OCI-LY7 (cell line): ENCODE measurements around the gene SERPINA12. TPM values are rescaled to one million over a fixed set of nuclear protein-coding genes. Genes with fewer than 3 reads are reported as not detected.

Experiments used
- BruUV-seq: library from RNA; stranded (reverse); fragments of 400-500 nt; replicated peaks from 2 replicates; lab custom pipeline; 2021; lab: Mats Ljungman, UMichigan
- CTCF ChIA-PET: fragments of 300-600 bp; sonication (Branson Sonifier 250); formaldehyde crosslinking; loops from one replicate; lab custom pipeline; 2022; ENCODE audit warnings: antibody characterized with exemption; ENCODE audit not compliant: unreplicated experiment; lab: Charles Lee
- POLR2A ChIA-PET: fragments of 300-600 bp; sonication (Branson Sonifier 250); formaldehyde crosslinking; loops from one replicate; lab custom pipeline; 2022; ENCODE audit warnings: antibody characterized with exemption; lab: Charles Lee
- DNase-seq: peaks from one replicate; pipeline ENCODE4 v3.0.0-alpha.2; 2015; ENCODE audit warnings: low spot score
- H2AFZ ChIP-seq: fragments of 200-600 bp; sonication (generic), shearing (Covaris generic); 2 replicates; pipeline ENCODE4 v1.6.1; 2014; ENCODE audit warnings: mild to moderate bottlenecking, antibody characterized with exemption, low read length, moderate library complexity
- H3K27ac ChIP-seq: fragments of 200-600 bp; sonication (generic); 2 replicates; pipeline ENCODE4 v1.5.1; 2014; ENCODE audit warnings: mixed run types, low read depth, mild to moderate bottlenecking, moderate library complexity, low read length, inconsistent platforms; ENCODE audit not compliant: poor library complexity, severe bottlenecking
- H3K36me3 ChIP-seq: fragments of 200-600 bp; sonication (generic); 2 replicates; pipeline ENCODE4 v1.6.1; 2014; ENCODE audit warnings: mild to moderate bottlenecking, antibody characterized with exemption, low read length, moderate library complexity, mixed read lengths; ENCODE audit not compliant: insufficient read depth
- H3K4me1 ChIP-seq: fragments of 200-600 bp; sonication (generic); 2 replicates; pipeline ENCODE4 v1.5.1; 2014; ENCODE audit warnings: mild to moderate bottlenecking, low read length; ENCODE audit not compliant: insufficient read depth, poor library complexity, severe bottlenecking
- H3K4me2 ChIP-seq: fragments of 200-600 bp; sonication (generic); 2 replicates; pipeline ENCODE4 v1.6.1; 2014; ENCODE audit warnings: mild to moderate bottlenecking, low read length
- H3K4me3 ChIP-seq: fragments of 200-600 bp; sonication (generic); 2 replicates; pipeline ENCODE4 v1.5.1; 2014; ENCODE audit warnings: mild to moderate bottlenecking, low read depth, low read length; ENCODE audit not compliant: poor library complexity, severe bottlenecking
- H3K79me2 ChIP-seq: fragments of 200-600 bp; sonication (generic); 2 replicates; pipeline ENCODE4 v1.6.1; 2016; ENCODE audit warnings: low read depth, mild to moderate bottlenecking, low read length, moderate library complexity, mixed read lengths; ENCODE audit not compliant: insufficient read depth
- H3K9me2 ChIP-seq: fragments of 200-600 bp; sonication (generic); 2 replicates; pipeline ENCODE4 v1.6.1; 2016; ENCODE audit warnings: mild to moderate bottlenecking, low read length, mixed read lengths; ENCODE audit not compliant: insufficient read depth
- H3K9me3 ChIP-seq: fragments of 200-600 bp; sonication (generic); 2 replicates; pipeline ENCODE4 v1.6.1; 2014; ENCODE audit warnings: mild to moderate bottlenecking, mixed run types, low read length, mixed read lengths
- H4K20me1 ChIP-seq: fragments of 200-600 bp; sonication (generic); 2 replicates; pipeline ENCODE4 v1.6.1; 2014; ENCODE audit warnings: mild to moderate bottlenecking, antibody characterized with exemption, low read length, moderate library complexity, mixed read lengths; ENCODE audit not compliant: insufficient read depth
- CTCF ChIP-seq: fragments of 200-600 bp; sonication (generic); conservative IDR thresholded peaks from 2 replicates; pipeline ENCODE4 v1.5.1; 2014; ENCODE audit warnings: mild to moderate bottlenecking, antibody characterized with exemption, low read length, moderate library complexity, mixed read lengths
- EZH2phosphoT487 ChIP-seq: fragments of 200-600 bp; sonication (generic); IDR thresholded peaks from 2 replicates; pipeline ENCODE4 v1.6.1; 2018; ENCODE audit warnings: low read depth, borderline replicate concordance, mild to moderate bottlenecking, mixed run types, antibody characterized with exemption, low read length, moderate library complexity, mixed read lengths
- intact Hi-C: fragments of 100-400 bp; cut with micrococcal nuclease; formaldehyde crosslinking; loops from one replicate; pipeline ENCODE4 v1.10.0; 2022; ENCODE audit not compliant: unreplicated experiment
- total RNA-seq, 2 experiments: library from RNA; depleted of rRNA in 1 of 2; stranded (reverse); fragments of >200 nt in 1 of 2; shearing (Covaris generic) in 1 of 2; gene quantifications; 2 replicates each; pipeline ENCODE4 v1.2.3, GENCODE V29; 2014 to 2022

SERPINA12 gene
- total RNA-seq, 2 experiments from 2014 or later, result not detected

- POLR2A ChIA-PET, result no interaction called here
- DNase-seq, result no peak
- Histone ChIP-seq H3K4me1 (no peaks in the 10 kb centered on the region), H3K9me2 (no peaks in the 10 kb centered on the region), H3K36me3 (no peaks in the 10 kb centered on the region), H3K4me3 (no peak overlapping the region), H3K9me3 (no peaks in the 10 kb centered on the region), H4K20me1 (no peaks in the 10 kb centered on the region), H3K79me2 (no peaks in the 10 kb centered on the region), H3K4me2 (no peak overlapping the region), H3K27ac (no peak overlapping the region), H2AFZ (no peak overlapping the region)
- intact Hi-C loops, result loop anchor here (2.0 to 5.0 kb wide), 2 partner anchors 64 to 355 kb away; no protein-coding TSS in a partner anchor
- TF ChIP-seq EZH2phosphoT487, result no peak
- no peak for TF ChIP-seq CTCF
- CTCF ChIA-PET, result interaction anchor here (0.6 kb wide), 1 partner anchor 52 kb away, joined by 3 read pairs; no protein-coding TSS in a partner anchor
- BruUV-seq, result no TSS peak
Measured at GRCh38 chr14:94486883-94487282, 22.4 kb downstream of the SERPINA12 start.

GRCh38 chr14:94485944-94486841 is 23.1 kb downstream of the SERPINA12 start:
- intact Hi-C loops, result loop anchor here (2.0 to 5.0 kb wide), 2 partner anchors 63 to 354 kb away; no protein-coding TSS in a partner anchor
- Histone ChIP-seq H3K36me3 (no peaks in the 10 kb centered on the region), H4K20me1 (no peaks in the 10 kb centered on the region), H3K4me3 (no peak overlapping the region), H3K27ac (no peak overlapping the region), H2AFZ (no peak overlapping the region), H3K79me2 (no peaks in the 10 kb centered on the region), H3K9me3 (no peaks in the 10 kb centered on the region), H3K4me1 (no peaks in the 10 kb centered on the region), H3K4me2 (no peak overlapping the region), H3K9me2 (no peaks in the 10 kb centered on the region)
- ChIA-PET CTCF (interaction anchor here (0.6 to 1.1 kb wide), 2 partner anchors 52 kb away, joined by 3 to 4 read pairs; no protein-coding TSS in a partner anchor), POLR2A (no interaction called here)
- DNase-seq, result peak; percentile 34
- TF ChIP-seq EZH2phosphoT487 (no peak), CTCF (peak; percentile 98)
- no TSS peak for BruUV-seq
